NCI-H2107 (cell line): ENCODE data around the gene FRMD4B.

Source experiments
- DNase-seq: peaks from one replicate; lab custom pipeline; 2025; lab: John Stamatoyannopoulos, UW

FRMD4B gene

GRCh38 chr3:69166446-69166845 is 219.4 kb downstream of the FRMD4B start:
- DNase-seq = no peak

GRCh38 chr3:69165744-69166143 is 220.1 kb downstream of the FRMD4B start:
- DNase-seq = no peak

- DNase-seq = no peak
Measured at GRCh38 chr3:69164296-69164695, 221.6 kb downstream of the FRMD4B start.

- no peak for DNase-seq
Measured at GRCh38 chr3:69162308-69162980, 223.4 kb downstream of the FRMD4B start.

- DNase-seq = no peak
Measured at GRCh38 chr3:69161587-69162307, 224.1 kb downstream of the FRMD4B start.

GRCh38 chr3:69160525-69160924 is 225.4 kb downstream of the FRMD4B start:
- no peak for DNase-seq

- no peak for DNase-seq
Measured at GRCh38 chr3:69160107-69160506, 225.8 kb downstream of the FRMD4B start.

- DNase-seq = no peak
Measured at GRCh38 chr3:69149586-69149985, 236.3 kb downstream of the FRMD4B start.

- no peak for DNase-seq
Measured at GRCh38 chr3:69145688-69146087, 240.2 kb downstream of the FRMD4B start.

- DNase-seq = peak; percentile 44
Measured at GRCh38 chr3:69144631-69145245, 241.2 kb downstream of the FRMD4B start.

- DNase-seq = no peak
Measured at GRCh38 chr3:69143612-69144011, 242.3 kb downstream of the FRMD4B start.

- no peak for DNase-seq
Measured at GRCh38 chr3:69142797-69143454, 243.0 kb downstream of the FRMD4B start.

GRCh38 chr3:69142090-69142489 is 243.8 kb downstream of the FRMD4B start:
- DNase-seq = no peak

GRCh38 chr3:69141313-69141712 is 244.6 kb downstream of the FRMD4B start:
- no peak for DNase-seq

- no peak for DNase-seq
Measured at GRCh38 chr3:69137412-69137811, 248.5 kb downstream of the FRMD4B start.

- DNase-seq = no peak
Measured at GRCh38 chr3:69137005-69137404, 248.9 kb downstream of the FRMD4B start.

GRCh38 chr3:69130689-69131088 is 255.2 kb downstream of the FRMD4B start:
- DNase-seq = no peak

- no peak for DNase-seq
Measured at GRCh38 chr3:69129531-69129930, 256.4 kb downstream of the FRMD4B start.

GRCh38 chr3:69128509-69128908 is 257.4 kb downstream of the FRMD4B start:
- no peak for DNase-seq

GRCh38 chr3:69126999-69127398 is 258.9 kb downstream of the FRMD4B start:
- DNase-seq = no peak

GRCh38 chr3:69126216-69126615 is 259.7 kb downstream of the FRMD4B start:
- no peak for DNase-seq

- no peak for DNase-seq
Measured at GRCh38 chr3:69122403-69122802, 263.5 kb downstream of the FRMD4B start, which contains the start of gene LMOD3. LMOD3 (minus strand) TSS chr3:69122595; CDS start chr3:69122386, 209 bp downstream.

- no peak for DNase-seq
Measured at GRCh38 chr3:69121950-69122349, 263.9 kb downstream of the FRMD4B start.
